GM19035 (cell line): ENCODE measurements around the gene CPED1.
A peak's percentile ranks its signal among the peaks of the same experiment; 100 is the strongest.

ENCODE experiments used
- ATAC-seq: cut with Tn5 transposase; IDR thresholded peaks from one replicate; pipeline ENCODE4 v1.9.1; 2021; ENCODE audit not compliant: unreplicated experiment

CPED1 gene

DNA sequence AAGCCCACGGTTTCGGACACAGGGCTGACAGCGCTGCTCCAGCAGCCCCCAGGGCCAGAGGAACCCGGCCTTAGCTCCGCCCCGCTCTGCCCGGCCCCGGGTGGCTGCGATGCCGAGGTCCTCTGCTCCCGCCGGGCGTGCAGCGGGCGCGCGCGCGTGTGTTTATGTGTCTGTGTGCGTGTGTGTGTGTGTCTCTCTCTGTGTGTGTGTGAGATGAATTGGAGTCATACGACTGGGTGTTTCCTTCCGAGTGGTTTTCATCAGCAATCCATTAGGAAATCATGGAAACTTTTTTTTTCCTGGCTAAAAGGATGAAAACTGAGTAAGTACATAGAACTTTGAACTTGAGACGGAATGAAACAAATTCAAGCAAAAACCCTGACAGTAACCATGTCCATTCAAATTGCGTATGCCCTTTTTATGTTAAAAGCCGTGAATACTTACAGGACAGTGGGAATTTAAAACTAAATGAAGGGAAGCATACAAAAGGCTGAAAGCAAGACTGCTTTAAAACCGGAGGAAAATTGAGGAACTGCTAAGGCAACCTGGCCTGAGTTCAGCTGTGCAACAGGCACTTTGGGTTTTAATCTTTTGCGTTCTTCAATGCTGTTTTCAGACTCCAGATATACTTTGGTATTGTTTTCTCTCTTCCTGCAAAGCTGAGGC lies at the start of gene CPED1:
Gene CPED1, plus strand, starts transcription at position 121 of the 666 bp plus-strand sequence. CDS start 911 bp downstream, outside the sequence.
- peak; percentile 57 for ATAC-seq

DNA sequence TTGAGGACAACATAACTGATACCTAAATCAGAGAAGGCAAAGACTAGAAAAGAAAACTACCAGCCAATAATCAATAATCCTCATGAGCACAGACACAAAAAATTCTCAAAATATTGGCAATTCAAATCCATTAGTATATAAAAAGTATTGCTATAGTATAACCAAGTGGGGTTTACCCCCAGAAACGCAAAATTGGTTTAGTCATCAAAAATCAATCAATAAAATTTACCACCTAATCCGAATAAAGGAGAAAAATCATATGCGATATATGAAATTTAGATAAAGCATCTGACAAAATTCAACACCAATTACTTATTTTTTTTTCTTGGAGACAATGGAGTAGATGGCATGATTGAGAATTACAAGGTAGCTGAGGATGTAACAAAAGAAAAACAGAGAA lies 49.2 kb upstream of the CPED1 start:
- ATAC-seq = no peak

DNA sequence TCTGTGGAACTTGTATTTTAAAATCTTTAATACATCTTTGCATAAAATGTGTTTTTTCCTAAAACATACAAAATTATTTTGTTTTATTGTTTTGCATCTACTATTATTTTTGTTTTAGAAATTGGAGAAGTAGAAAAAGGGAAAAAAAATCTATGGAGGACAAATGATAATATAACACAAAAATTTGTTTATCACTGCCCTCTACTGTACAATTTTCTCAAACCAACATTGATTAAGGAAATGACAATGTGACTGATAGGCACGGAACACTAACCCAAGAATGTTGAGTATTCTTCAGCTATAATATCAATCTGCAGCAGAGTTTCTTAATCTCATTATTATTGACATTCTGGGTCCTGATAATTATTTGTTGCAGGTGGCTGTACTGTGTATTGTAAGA lies 47.4 kb upstream of the CPED1 start:
- peak; percentile 72 for ATAC-seq

DNA sequence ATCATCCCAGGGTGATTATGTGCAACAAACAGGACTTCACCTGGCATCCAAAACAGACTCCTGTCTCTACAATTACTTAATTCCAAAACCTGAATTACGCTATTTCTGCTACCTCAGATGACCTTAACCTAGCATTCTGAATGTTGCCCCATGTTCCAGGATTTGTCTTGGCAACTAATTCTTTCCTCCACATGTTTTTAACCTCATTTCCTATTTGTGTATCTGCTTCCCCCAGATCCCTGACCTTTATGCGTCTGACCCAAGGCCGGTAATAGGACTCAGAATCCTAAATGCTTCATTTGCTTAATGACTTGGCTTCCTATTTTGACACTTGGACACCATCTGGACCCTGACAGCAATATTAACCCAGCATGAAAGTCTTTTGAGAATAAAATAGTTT lies 46.7 kb upstream of the CPED1 start:
- ATAC-seq = no peak

DNA sequence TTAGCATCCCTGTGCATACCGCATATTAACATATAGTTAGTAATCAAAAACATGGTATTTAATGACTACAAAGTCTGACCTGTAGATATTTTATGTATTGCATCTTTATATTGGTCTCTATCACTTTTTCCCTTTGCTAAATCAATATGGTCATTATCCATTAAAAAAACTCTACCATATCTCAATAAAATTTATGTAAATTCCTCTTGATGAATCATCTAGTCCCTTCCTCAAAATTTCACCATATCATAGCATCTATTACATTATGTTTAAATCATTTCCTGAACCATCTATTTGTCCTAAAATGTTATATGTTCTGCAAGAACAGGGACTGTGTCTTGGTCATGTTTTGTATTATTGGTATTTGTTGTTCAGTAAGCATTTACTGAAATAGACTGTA lies 45.6 kb upstream of the CPED1 start:
- no peak for ATAC-seq

DNA sequence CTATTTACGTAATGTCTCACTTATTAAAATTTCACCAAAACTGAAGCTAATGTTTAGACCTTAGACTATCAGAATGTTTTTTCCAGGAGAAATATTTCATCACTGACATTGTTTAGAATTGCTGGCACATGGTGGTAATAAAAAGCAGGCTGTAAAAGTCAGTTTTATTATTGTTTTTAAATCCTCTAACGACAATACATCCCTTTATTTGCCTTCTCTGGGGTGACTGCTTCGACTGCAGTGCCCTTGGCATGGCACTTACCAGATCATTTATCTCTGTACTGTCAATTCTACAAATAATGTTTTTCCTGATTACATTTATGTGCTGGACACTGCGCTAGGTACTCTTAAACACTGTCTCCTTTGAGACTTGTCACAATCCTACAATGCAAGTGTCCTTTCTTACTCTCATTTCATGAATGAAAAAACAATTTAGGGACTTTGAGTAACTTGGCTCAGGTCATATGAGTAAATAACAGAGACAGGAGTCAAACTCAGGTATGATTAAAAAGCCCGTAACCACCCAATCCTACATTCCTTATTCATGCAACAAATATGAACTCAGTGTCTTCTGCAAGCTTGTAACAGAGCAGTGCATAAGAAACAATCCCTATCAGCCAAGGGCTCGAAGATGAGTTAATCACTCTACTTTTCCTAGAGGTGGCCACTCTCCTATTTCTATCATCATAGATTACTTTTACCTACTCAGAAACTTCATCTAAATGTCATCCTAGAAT lies 43.5 kb upstream of the CPED1 start:
- ATAC-seq = no peak

DNA sequence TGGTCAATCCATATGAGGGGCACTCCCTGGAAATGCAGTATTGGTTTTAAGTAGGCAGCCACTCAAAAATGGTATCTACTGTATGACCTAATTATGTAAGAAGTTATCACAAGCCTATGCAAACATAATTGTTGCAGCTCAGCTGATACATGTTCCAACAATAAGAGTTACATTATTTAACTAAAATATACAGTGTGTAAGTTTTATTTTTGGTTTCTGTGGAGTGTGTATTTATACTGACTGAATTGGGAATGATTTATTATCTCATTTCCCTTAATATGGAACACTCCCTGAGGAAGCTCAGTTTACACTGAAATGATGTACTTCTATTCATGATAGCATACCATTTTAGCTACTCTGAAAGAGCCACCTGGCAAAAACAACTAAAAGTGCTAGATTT lies 40.5 kb upstream of the CPED1 start:
- ATAC-seq = no peak

DNA sequence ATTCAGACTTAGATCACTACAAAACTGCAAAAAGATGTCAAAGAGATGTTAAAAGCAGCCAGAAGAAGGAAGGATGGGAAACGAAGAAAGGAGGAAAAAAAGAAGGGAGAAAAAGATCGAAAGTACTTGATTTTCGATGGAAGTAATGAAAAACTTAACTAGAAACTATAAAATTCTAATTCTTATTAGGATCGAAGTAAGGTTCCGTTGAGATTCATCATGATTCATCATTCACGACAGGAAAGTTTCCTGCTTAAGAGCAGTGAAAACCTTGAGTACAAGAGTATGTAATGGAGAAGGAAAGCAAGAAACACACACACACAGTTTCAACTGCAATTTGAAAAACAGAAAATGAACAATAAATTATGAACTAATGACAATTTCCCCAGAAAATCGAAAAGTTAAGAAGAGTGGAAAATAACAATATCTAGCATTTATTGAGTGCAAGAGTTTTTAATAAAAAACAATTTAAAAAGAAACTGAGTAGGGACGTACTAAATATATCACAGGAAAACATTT lies 39.1 kb upstream of the CPED1 start:
- ATAC-seq = no peak

DNA sequence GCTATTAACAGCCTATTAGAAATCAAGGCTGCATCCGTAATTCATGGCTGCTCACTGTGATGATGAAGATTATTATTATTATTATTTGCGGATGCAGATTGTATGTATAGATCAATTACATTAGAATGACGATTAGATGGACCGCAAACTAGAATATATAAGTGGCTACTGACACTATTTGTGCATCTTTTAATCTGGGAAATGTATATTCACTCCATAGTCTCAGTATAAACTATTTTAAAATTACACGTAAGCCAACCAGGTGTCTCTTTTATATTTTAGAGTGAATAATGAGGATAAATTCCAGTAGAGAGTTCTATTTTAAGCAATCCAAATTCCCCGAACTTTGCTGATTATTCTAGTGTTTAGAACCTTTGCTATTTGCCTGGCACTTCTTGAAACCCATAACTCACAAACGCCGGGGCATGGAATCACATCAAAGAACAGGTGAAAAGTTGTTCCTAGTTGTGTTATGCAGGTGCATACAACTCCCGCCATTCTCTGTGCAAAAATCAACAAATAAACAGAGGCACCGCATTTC lies 38.4 kb upstream of the CPED1 start:
- ATAC-seq = no peak

DNA sequence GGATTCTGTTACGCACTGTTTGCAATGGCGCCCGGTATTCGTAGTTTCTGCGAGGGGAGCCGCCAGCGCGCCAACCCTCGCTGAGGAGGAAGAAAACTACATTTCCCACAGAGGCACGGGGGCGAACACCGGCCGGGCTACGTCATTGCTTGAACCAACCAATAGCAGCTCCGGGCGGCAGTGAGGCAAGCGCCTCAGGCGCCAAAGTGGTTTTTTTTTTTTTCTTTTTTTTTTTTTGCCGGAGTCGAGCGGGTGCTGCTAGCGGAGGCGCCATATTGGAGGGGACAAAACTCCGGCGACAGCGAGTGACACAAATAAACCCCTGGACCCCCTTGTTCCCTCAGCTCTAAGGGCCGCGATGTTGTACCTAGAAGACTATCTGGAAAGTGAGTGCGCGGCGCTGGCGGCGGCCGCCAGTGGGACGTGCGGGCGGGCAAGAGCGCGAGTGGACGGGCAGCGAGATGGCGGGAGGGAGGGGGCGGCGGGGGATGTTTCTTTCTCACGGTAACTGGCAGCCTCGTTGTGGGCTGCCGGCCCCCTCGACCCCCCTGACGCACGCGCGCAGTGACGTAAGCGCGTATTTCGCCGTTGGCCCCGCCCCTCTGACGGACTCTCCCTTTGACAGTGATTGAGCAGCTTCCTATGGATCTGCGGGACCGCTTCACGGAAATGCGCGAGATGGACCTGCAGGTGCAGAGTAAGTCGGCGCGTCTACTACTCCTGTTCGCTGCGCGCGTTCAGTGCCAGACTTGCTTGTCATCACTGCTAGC lies 37.8 kb upstream of the CPED1 start, which contains the start of gene ING3:
Gene ING3, plus strand, starts transcription at position 239 of the 770 bp plus-strand sequence. Its CDS starts 120 bp downstream, at position 359.
- ATAC-seq = peak; percentile 96

DNA sequence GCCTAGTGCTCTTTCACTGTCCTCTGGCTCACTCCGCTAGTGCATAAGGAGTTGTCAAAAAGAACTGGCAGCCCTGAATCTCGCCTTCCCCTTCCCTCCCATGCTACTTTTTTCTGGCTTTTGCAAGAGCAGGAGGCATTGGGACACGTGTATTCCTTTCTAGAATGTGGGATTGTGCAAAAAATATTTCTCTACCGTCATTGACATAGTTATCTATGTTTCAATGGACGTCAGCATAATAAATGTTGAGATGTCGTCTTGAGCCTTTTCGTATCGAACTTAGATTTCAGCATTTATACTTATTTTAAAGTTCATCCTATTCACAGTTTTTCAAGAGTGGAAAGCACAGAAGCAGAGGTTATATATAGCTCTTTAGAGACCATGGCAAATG lies 37.2 kb upstream of the CPED1 start:
- no peak for ATAC-seq

DNA sequence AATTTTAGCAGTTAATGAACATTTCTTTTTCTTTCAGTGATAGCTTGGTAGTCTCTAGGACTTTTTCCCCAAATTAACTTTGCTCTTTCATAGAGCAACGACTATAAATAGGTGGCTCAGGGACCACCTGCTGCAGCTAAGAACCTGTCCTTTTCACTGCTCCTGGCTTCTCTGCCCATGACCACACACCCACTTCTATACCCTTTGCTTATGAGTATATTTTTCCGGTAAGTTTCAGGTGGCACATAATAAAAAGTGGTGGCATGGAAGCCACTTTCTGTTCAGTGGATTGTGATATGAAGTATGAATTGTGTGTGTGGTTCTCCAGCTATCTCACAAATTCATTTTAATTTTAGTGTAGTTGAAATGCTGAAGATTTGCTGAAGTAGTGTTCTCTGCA lies 36.7 kb upstream of the CPED1 start:
- no peak for ATAC-seq

DNA sequence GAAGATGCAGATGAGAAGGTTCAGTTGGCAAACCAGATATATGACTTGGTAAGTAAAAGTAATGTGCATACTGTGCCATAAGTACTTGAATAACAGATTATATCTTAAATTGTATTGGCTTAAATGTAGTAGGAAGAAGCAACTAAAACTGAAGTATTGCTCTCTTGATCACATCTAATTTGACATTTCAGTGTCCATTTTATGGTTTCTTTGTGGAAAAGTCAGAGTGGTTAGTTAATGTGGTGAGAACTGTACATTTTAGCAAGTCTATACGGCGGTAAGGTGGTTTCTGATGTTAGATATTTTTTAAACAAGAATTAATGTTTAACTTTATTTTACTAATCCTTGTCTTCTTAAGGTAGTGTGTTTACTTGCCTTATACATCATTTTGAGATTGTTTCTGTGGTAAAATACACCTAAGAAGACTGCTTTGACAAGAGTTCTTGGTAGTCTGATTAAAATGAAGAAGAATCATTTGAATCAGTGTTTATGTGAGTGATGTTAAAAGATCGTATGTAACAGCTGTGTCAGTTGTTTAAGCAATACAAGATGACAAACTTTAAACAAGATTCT lies 32.8 kb upstream of the CPED1 start:
- no peak for ATAC-seq

DNA sequence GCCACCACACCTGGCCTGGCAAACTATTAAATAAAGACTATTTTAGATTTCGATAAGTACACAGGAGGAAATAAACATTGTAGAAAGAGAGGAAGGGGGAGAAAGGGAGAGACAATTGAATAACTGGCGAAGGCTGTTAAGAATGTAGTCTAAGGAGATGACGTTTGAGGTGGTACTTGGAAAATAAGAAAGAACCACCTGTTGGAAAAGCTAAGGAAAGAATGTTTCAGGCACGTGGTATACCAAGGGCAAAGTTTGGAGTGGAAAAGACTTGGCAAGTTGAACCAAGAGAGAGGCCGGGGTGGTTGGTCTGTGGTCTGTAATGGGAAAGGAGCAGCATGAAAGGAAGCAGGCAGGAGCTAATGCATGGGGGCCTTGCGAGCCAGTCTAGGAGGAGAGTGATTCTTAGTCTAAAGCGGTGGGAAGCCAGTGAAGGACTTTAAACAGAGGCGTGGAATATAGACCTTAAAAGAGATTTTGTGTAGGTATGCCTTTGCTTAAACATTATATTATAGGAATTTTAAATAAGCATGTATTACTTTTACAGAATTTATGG lies 28.5 kb upstream of the CPED1 start:
- ATAC-seq = no peak

DNA sequence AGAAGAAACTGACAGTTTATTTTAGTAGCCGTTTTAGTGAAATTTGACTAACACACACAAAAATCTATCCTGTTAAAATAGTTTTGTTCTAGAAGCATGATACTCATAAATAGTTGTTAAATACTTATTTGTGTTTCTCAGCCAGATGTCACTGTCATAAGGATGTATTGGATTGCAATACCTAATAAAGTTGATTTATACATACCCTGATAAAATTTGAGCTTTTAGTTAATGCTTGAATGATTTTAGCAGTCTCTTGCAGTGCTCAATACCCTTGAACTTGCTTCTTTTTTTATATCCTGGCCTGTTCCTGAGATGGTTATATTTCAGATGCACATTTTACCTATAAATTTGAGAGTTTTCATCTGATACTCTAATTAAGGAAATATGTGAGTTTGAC lies 27.8 kb upstream of the CPED1 start:
- ATAC-seq = no peak

DNA sequence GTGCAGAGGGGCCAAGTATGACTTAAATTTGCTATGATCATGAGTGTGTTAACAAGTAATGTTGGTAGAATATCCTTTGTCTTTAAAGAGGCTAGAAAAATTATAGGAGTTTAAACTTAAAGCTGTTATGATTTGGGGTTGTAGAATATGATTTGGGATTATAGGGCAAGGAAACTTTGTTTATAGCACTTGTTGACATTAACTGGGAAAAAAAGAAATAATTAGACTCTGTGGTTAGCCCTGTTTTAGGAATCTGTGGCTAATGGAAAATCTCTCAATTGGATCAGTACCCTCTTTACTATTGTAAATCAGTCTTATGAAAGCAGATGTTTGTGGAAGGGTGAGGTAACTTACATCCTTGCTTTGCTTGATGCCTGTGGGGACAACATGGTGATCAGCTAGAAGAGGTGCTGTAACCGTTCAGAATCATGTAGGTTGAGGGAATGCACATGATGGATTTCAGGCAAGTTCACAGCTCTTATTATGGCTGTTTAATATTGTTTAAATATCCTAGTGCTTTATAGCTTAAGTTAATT lies 26.8 kb upstream of the CPED1 start:
- ATAC-seq = no peak

DNA sequence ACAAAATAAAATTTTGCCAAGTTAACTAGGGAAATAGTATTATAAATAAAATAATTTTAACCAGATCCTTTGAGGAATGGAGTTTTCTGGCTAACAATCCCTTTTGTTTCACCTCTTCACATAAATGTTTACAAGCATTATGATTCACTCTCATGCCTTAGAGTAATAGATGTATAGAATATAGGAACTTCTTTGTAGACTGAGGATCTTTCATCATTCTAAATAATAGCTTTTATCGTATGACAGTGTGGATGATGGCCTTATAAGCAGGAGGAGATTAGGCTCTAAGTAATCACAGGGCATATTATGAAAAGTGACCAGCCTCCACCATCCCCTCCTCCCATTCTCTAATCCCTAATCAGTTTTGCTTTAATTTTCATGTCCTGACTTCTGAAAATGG lies 24.4 kb upstream of the CPED1 start:
- ATAC-seq = no peak

DNA sequence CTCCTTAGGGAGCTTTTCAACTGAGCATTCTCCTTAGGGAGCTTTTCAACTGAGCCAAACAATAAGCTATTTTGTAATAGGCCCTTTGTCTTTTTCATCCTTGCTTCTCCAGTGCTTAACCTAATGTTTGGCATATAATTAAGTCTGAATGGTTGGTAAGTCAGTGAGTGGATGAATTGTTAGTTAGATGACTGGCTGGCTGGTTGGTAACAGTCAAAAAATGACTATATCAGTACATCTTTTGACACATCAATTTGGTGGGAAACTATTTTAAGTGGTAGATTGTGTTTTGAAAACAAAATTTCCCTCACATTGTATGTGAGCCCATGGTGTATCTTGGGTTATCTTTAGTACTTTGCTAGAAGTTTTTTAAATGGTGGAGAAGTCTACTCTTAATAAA lies 21.6 kb upstream of the CPED1 start:
- ATAC-seq = no peak

DNA sequence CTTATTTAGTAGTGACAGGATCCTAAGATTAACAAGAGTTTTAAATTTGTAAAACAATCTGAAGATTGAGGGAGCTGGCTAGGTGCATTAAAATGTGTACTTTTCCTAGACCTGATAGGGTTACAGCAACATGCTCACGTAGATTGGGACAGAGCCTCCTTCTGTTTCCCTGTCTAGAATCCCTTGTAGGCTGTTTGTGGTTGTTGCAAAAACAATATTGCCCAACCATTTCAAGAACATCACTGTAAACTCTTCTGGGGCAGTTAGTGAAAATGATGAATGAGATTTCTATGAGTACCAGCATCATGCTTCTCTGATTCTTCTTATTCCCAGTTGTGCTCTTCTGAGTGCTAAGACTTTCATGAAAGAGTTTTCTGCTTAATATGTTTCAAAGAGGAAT lies 14.7 kb upstream of the CPED1 start:
- no peak for ATAC-seq

DNA sequence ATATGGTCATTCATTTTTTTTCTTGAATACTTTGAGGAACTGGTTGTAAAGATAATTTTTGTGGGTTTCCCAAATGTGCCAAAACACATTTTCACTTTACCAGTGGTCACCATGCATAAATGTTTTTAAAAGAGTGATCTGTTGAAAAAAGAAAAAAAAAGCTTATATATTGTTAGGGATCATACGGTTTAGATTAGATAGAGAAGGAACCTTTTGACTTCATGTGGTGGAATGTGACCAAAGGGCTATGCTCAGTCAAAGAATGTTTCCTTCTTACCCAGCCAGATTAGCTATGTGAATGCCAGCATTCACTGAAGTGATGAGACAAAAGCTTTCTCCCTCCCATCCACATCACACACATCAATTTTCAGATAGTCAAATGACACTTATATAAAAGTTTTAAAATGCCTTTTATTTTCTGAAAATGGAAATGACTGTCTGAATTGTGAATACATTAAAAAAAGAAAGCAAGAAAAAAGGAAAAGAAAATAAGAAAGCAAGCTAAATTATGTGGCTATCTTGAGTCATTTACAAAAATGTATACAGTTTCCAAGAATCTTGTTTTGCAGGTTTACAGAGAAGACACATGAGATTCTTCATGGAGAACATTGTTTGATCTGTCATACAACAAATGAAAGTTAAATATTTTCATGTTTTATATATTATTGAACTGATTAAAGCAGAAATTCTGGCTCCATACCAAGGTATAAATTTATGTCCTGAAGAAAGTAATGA lies 8.6 kb upstream of the CPED1 start:
- ATAC-seq = no peak
